OCI-M2 (cell line): ENCODE data around the gene ZNF518B.

Experiments used
- DNase-seq: peaks from one replicate; lab custom pipeline; 2025; ENCODE audit not compliant: unreplicated experiment; lab: John Stamatoyannopoulos, UW

The ZNF518B gene

GRCh38 chr4:10457255-10457801 is at the start of gene ZNF518B:
Gene ZNF518B, minus strand, starts transcription at chr4:10457426. Its CDS starts 11,098 bp downstream, at chr4:10446328.
- no peak for DNase-seq

GRCh38 chr4:10506077-10506476 is 48.9 kb upstream of the ZNF518B start:
- DNase-seq: no peak

- no peak for DNase-seq
Measured at GRCh38 chr4:10504570-10505179, 47.4 kb upstream of the ZNF518B start.

GRCh38 chr4:10502717-10503116 is 45.5 kb upstream of the ZNF518B start:
- no peak for DNase-seq

GRCh38 chr4:10500776-10501175 is 43.5 kb upstream of the ZNF518B start:
- no peak for DNase-seq

- no peak for DNase-seq
Measured at GRCh38 chr4:10496200-10496599, 39.0 kb upstream of the ZNF518B start.

GRCh38 chr4:10495651-10496050 is 38.4 kb upstream of the ZNF518B start:
- no peak for DNase-seq

- no peak for DNase-seq
Measured at GRCh38 chr4:10492464-10492863, 35.2 kb upstream of the ZNF518B start.

- no peak for DNase-seq
Measured at GRCh38 chr4:10491401-10491800, 34.2 kb upstream of the ZNF518B start.

- no peak for DNase-seq
Measured at GRCh38 chr4:10490996-10491395, 33.8 kb upstream of the ZNF518B start.

GRCh38 chr4:10482913-10483312 is 25.7 kb upstream of the ZNF518B start:
- DNase-seq: no peak

GRCh38 chr4:10480616-10481015 is 23.4 kb upstream of the ZNF518B start:
- no peak for DNase-seq

- DNase-seq: no peak
Measured at GRCh38 chr4:10478621-10479020, 21.4 kb upstream of the ZNF518B start.

GRCh38 chr4:10470505-10470904 is 13.3 kb upstream of the ZNF518B start:
- DNase-seq: no peak

GRCh38 chr4:10466161-10466560 is 8.9 kb upstream of the ZNF518B start:
- DNase-seq: no peak

GRCh38 chr4:10462876-10463275 is 5.7 kb upstream of the ZNF518B start:
- DNase-seq: no peak

GRCh38 chr4:10461850-10462400 is 4.7 kb upstream of the ZNF518B start:
- DNase-seq: no peak

- DNase-seq: no peak
Measured at GRCh38 chr4:10461091-10461849, 4.0 kb upstream of the ZNF518B start.

GRCh38 chr4:10460313-10461047 is 3.3 kb upstream of the ZNF518B start:
- no peak for DNase-seq

GRCh38 chr4:10459305-10459704 is 2.1 kb upstream of the ZNF518B start:
- no peak for DNase-seq

- DNase-seq: no peak
Measured at GRCh38 chr4:10458177-10458576, 951 bp upstream of the ZNF518B start.
